GM18505 (cell line): ENCODE results near the gene LRRC8C.

ENCODE experiments used
- ATAC-seq: cut with Tn5 transposase; IDR thresholded peaks from one replicate; pipeline ENCODE4 v1.9.1; 2021; ENCODE audit not compliant: unreplicated experiment
- POLR2A ChIP-seq: IDR thresholded peaks from 4 replicates; pipeline ENCODE4 v1.6.1; 2011; ENCODE audit warnings: borderline replicate concordance; ENCODE audit not compliant: insufficient read depth, insufficient read length; ENCODE audit errors: extremely low read depth

LRRC8C gene

DNA sequence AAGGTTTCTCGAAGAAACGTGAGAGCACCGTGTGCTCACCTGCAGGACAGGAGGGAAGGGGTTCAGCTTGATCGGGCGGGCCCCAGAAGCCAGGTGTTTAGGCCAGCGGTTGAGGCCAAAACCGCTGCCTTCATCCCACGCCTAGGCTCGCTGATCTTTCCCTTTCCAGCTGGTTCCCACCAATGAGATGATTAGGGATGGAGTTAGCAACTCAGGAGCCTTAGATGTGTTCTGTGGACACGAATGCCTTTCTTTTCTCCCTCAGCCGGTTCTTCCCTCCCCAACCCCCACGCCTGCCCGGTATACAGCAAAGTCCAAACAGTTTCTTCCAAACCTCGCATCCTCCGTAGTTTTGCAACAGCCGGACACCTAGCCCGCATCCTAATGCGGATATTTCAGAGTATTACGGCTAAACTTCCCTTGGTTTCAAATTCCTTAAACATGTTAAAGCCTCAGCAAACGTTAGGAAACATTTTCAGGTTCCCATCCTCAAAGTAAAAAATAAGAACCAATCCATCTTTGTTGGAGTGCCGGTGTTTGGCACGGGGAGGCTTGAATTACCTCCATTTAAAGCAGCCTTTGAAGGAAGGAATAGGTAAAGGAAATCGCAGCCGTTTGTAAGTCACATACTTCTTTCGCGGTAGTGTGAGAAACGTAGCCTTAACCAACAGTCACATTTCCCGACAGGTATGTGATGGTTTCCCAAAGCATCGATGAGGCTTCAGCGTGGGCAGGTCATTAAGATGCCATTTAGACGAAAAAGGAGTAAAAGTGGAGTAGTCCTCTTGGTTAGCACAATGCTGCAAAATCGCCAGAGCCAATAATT lies 1.1 kb downstream of the LRRC8C start:
- TF ChIP-seq POLR2A = no peak
- no peak for ATAC-seq

DNA sequence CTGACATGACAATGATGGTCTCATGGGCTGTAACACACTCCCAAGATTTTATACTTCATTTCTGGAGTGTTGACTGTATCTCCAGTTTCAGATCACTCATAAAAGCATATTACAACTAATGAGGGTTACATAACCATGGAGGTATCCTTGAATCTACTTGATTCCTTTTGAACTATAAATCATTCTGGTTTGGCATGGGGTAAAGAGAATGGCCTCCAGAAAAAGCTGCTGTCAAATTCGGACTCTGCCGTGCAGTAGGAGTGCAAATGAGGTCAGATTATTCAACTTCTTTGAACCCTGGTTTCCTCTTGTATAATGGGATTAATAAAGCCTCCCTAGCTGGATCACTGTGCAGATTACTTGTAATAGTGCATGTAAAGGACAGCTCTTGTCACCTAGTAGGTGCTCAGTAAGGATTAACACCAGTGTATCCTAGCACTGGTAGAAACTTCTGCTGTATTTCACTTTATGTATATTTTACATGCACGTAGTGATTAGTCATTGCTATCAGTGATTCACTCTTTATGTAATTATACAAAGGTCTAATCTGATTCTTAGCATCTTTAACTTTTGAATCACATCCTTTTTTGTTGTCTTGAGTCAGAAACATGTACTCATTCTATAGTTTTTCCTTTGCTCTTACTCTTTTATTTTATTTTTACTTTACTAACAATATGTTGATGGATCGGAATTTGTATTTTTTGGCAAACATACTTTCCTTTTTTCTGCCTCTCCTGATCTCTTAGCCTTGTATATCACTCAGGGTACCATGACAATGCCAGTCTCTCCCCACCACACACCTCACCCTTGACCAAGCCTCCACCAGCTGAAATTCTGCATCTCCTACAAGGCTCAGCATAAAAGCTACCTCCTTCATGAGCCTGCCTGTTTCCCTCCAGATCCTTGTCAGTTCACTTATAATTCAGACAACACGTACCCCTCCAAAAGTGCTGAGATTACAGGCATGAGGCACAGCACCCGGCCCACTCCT lies 3.2 kb downstream of the LRRC8C start:
- no peak for ATAC-seq
- no peak for TF ChIP-seq POLR2A

DNA sequence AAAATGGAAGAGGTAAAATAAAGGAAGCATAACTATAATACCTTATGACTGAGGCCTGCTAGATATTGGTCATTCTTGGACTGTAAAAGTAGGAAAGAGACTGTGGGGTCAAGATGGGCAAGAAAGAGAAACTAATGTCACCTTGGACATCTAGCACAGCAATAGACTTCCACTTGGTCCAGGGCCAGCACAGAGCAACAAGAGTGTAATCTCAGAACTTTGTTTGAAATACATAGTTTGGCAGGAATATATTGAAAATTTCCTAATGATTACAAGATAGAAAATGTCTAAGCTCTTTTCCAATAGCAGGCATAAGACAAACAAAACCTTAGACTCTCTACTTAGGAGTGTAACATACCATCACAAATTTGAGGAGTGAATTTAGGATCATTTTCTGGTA lies 4.6 kb downstream of the LRRC8C start:
- ATAC-seq = no peak
- no peak for TF ChIP-seq POLR2A

DNA sequence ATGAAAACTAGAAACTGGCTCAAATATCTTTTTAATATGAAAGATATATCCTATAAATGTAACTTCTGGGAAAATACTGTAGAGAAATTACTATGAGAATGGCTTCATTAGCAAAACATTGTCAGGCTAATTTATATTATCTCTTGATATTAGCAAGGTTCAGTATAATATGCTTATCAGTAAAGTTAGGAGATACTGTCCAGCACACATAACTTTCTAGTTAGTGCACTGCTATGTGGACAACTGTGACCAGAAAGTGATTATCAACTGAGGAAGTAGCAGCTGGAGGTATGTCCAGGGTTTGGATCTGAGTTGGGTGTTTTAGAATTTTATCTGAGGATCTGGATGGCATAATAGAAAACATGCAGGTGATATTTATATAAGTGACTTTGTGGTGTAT lies 7.5 kb downstream of the LRRC8C start:
- no peak for TF ChIP-seq POLR2A
- ATAC-seq = no peak

DNA sequence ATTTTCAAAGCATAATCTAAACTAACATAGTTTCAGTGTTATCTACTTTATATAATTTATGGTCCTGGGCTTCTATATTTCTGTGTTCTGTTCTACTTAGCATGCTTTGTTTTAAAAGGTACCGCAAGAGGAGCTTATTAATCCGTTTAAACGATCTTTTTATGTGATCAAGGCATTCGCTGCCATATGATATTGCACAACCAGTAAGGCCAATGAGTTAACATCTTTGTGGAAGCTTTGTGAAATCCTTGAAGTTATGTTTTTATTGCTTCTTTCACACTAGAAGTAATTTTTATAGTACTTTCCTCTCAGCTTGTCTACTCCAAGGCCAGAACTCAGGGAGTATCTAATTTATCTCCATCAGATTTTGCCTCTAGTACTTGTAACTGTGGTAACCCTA lies 8.9 kb downstream of the LRRC8C start:
- no peak for TF ChIP-seq POLR2A

DNA sequence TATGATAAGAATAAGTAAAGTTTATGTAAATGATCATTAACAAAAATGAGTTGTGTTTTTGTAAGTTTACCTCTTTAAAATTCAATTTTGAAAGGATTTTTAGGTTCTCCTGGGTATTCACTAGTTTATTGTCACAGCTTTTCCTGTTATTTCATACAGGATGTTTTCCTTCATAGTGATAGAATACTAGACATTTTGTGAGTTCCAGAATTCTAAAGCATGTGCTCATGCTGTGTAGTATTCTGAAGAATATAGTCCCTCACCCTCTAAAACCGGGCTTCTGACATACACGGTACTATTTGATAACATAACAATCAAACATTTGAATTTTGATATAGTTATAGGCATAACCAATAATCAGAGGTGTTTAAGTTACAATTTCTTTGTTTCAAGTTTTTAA lies 10.7 kb downstream of the LRRC8C start:
- ATAC-seq = no peak
- no peak for TF ChIP-seq POLR2A

More for the DNA sequence above, 8.9 kb downstream of the LRRC8C start:
- ATAC-seq = no peak

DNA sequence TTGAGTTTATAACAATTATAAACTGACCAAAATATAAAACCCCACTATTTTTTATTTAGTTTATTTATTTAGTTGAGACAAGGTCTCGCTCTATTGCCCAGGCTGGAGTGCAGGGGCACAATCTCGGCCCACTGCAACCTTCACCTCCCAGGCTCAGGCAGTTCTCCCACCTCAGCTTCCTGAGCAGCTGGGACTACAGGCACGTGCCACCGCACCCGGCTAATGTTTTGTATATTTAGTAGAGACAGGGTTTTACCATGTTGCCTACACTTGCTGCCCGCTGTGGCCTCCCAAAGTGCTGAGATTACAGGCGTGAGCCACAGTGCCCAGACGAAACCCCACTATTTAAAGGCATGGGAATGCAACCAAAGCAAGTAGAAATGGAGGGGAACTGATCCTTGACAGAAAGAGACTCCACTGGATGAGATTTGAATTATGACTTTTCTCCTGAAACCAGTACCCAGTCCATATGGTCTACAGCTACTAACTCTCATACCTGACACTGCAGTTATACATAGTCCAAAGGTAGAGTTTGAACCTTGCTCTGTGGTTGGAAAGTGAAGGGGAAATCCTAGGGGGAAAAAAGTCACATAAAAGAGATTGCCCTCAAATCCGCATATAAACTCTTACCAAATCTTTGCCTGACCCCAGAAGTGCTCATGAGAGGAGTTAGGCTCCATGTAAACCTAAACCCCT lies 11.3 kb downstream of the LRRC8C start:
- ATAC-seq = no peak
- no peak for TF ChIP-seq POLR2A

DNA sequence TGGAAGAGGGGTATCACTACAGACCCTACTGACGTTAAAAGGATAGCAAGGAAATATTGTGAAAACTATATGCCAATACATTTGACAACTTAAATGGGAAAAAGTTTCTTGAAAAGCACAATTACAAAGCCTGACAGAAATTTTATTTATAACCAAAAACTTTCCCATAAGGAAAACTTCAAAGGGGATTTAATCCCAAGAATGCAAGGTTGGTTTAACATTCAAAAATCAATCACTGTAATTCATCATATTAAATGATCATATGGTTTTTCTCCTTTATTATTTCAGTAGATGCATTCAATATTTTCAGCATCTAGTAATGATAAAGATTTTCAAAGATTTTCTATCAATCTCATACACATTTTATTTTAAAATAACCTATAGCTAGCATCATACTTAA lies 13.3 kb downstream of the LRRC8C start:
- no peak for ATAC-seq
- no peak for TF ChIP-seq POLR2A

DNA sequence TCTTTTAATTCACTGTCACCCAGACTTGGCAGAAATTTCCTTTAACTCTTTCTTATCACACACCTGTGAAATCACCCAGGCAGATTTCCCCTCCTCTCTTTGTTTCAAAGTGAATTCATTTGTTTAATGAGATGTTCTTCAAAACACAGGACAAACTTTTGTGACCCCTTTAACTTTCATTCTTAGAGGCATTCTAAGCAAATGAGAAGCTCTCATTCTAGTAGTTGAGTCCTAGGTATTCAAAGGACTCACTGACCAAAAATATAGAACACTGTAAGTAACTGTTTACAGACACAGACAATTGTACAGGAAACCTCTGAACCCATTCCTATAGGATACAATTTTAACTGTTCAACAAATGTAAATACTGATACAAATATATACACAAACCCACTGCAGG lies 16.9 kb downstream of the LRRC8C start:
- TF ChIP-seq POLR2A = no peak
- no peak for ATAC-seq

DNA sequence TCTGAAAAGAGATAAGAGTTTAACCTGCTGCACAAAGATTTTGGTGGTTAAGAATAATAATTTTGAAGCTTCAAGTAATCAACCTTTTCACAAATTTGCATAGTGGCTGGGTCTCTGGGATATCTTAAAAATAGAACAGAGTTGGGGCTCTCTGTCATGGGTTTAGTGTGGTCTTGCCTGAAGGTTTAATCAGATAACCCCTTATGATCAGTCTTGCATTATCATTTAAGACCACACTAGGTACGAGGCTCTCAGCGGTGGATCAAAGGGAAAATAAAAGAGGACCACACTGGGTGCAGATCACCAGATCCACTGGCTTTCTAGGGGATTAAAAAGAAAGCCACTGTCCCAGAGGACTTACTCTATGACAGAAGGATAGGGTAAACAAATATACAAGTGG lies 19.5 kb downstream of the LRRC8C start:
- TF ChIP-seq POLR2A = no peak
- ATAC-seq = no peak

DNA sequence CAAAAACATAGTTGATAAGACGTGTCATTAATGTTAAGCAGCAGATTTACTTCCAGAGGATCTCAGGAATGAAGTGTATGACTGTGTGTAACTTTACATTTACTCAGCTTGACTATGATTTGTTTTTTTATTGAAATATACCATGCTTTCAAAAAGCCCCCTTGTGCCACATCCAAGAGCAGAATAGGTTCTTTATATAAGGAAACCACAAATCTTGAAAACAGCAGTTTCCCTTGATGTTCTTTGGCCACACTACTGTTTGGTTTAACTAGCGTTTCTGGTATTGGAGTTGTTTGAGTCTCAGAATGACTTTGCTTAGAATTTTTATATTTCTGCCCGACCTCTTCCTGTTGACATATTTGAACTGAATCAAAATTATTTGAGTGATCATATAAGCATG lies 25.0 kb downstream of the LRRC8C start:
- TF ChIP-seq POLR2A = no peak

DNA sequence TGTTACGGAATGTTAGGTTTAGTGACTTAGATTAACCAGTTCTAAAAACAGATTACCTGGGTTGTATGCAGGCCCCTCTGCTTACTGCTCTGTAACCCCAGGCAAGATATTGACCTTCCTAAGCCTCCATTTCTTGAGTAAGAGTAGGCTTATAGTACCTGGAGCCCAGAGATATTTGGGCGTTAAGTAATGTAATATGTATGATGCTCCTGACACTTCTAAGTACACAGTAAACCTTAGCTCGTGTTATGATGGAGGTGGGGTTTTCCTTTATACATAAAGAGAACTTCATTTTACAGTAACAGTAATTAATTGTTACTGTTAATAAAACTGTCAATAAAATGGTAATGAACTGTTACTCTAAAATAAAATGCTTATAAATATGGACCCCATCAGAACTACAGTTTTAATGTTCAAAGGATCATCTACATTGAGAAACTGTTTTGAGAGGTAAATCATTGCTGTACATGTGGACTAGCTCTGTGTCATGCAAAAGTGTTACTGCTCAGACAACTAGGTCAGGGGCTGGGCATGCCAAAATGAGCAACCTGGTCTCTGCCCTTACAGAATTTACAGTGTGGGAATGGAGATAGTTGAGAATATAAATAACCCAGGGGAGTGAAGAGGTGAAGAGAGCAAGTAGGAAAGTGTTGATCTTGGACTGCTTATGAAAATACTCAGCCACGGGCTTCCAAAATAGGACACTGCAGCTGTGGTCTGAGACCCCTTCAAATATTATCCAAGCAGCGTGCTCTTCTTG lies 26.6 kb downstream of the LRRC8C start:
- ATAC-seq = no peak
- TF ChIP-seq POLR2A = no peak

More for the DNA sequence above, 25.0 kb downstream of the LRRC8C start:
- ATAC-seq = peak; percentile 76
